ENCODE data around the gene DNAJC21. TPM values are rescaled to one million over a fixed set of nuclear protein-coding genes. Genes with fewer than 3 reads are reported as not detected.

DNAJC21 gene
- total RNA-seq, 1 donor from 2014 or later = 66.4 TPM

GRCh38 chr5:34886392-34887119 is 42.8 kb upstream of the DNAJC21 start:
- DNase-seq (ENCODE audit: low read depth) (no peak), FAIRE-seq (no peak)
- Mint-ChIP-seq H3K27ac (ENCODE audit: unreplicated experiment) (no peak overlapping the region), H3K27me3 (ENCODE audit: low read depth, unreplicated experiment) (peaks cover 5% of the 10 kb centered on the region), H3K4me1 (ENCODE audit: low read depth, unreplicated experiment) (no peaks in the 10 kb centered on the region), H3K36me3 (ENCODE audit: low read depth, unreplicated experiment) (no peaks in the 10 kb centered on the region), H3K9me3 (ENCODE audit: unreplicated experiment) (peaks cover 2% of the 10 kb centered on the region), H3K4me3 (ENCODE audit: unreplicated experiment) (no peak overlapping the region)
- H3K9me3 ChIP-seq (ENCODE audit: insufficient read depth, low read depth, low read length) = no peaks in the 10 kb centered on the region
- H3K4me1 ChIP-seq (ENCODE audit: insufficient read depth, low read length) = no peaks in the 10 kb centered on the region
- no peak overlapping the region for H2AFZ ChIP-seq (ENCODE audit: low read depth, low read length)
- H3K27me3 ChIP-seq (ENCODE audit: insufficient read depth, low read length) = no peaks in the 10 kb centered on the region
- no peak overlapping the region for H3K4me2 ChIP-seq (ENCODE audit: low read length)
- H3K79me2 ChIP-seq (ENCODE audit: insufficient read depth, low read length) = no peaks in the 10 kb centered on the region
- H4K20me1 ChIP-seq (ENCODE audit: insufficient read depth, low read length) = no peaks in the 10 kb centered on the region
- H3K36me3 ChIP-seq (ENCODE audit: insufficient read depth, low read length) = no peaks in the 10 kb centered on the region
- TF ChIP-seq EZH2 (IDR thresholded peaks at IDR 0.05; ENCODE audit: insufficient read depth, low read length) (no peak), CTCF (IDR thresholded peaks at IDR 0.05; ENCODE audit: insufficient read depth, low read depth, low read length) (no peak)
- H3K4me3 ChIP-seq (ENCODE audit: insufficient read depth, low read depth, low read length) = no peak overlapping the region
- no peak overlapping the region for H3K9ac ChIP-seq (ENCODE audit: low read length)
- no peak overlapping the region for H3K27ac ChIP-seq (ENCODE audit: low read depth, low read length)

- H3K9ac ChIP-seq (ENCODE audit: low read length) = no peak overlapping the region
- no peaks in the 10 kb centered on the region for H3K9me3 ChIP-seq (ENCODE audit: insufficient read depth, low read depth, low read length)
- no peaks in the 10 kb centered on the region for H3K27me3 ChIP-seq (ENCODE audit: insufficient read depth, low read length)
- no peak for FAIRE-seq
- H3K9me3 Mint-ChIP-seq (ENCODE audit: unreplicated experiment) = no peaks in the 10 kb centered on the region
- H3K27ac ChIP-seq (ENCODE audit: low read depth, low read length) = no peak overlapping the region
- no peaks in the 10 kb centered on the region for H3K36me3 Mint-ChIP-seq (ENCODE audit: low read depth, unreplicated experiment)
- TF ChIP-seq EZH2 (IDR thresholded peaks at IDR 0.05; ENCODE audit: insufficient read depth, low read length) = no peak
- TF ChIP-seq CTCF (IDR thresholded peaks at IDR 0.05; ENCODE audit: insufficient read depth, low read depth, low read length) = no peak
- no peak overlapping the region for H3K4me3 ChIP-seq (ENCODE audit: insufficient read depth, low read depth, low read length)
- H2AFZ ChIP-seq (ENCODE audit: low read depth, low read length) = no peak overlapping the region
- H3K79me2 ChIP-seq (ENCODE audit: insufficient read depth, low read length) = no peaks in the 10 kb centered on the region
- no peak overlapping the region for H3K27ac Mint-ChIP-seq (ENCODE audit: unreplicated experiment)
- H3K4me2 ChIP-seq (ENCODE audit: low read length) = no peak overlapping the region
- H3K4me3 Mint-ChIP-seq (ENCODE audit: unreplicated experiment) = no peak overlapping the region
- no peaks in the 10 kb centered on the region for H3K4me1 ChIP-seq (ENCODE audit: insufficient read depth, low read length)
- peaks cover 5% of the 10 kb centered on the region for H3K27me3 Mint-ChIP-seq (ENCODE audit: low read depth, unreplicated experiment)
- H4K20me1 ChIP-seq (ENCODE audit: insufficient read depth, low read length) = no peaks in the 10 kb centered on the region
- H3K36me3 ChIP-seq (ENCODE audit: insufficient read depth, low read length) = no peaks in the 10 kb centered on the region
- H3K4me1 Mint-ChIP-seq (ENCODE audit: low read depth, unreplicated experiment) = peaks cover 3% of the 10 kb centered on the region
- no peak for DNase-seq (ENCODE audit: low read depth)
These were observed 40.0 kb upstream of the DNAJC21 start for GRCh38 chr5:34889394-34889793.

- Histone ChIP-seq H4K20me1 (ENCODE audit: insufficient read depth, low read length) (no peaks in the 10 kb centered on the region), H3K36me3 (ENCODE audit: insufficient read depth, low read length) (no peaks in the 10 kb centered on the region), H3K27ac (ENCODE audit: low read depth, low read length) (no peak overlapping the region), H3K4me2 (ENCODE audit: low read length) (no peak overlapping the region), H2AFZ (ENCODE audit: low read depth, low read length) (no peak overlapping the region), H3K4me1 (ENCODE audit: insufficient read depth, low read length) (no peaks in the 10 kb centered on the region), H3K27me3 (ENCODE audit: insufficient read depth, low read length) (no peaks in the 10 kb centered on the region), H3K9me3 (ENCODE audit: insufficient read depth, low read depth, low read length) (no peaks in the 10 kb centered on the region), H3K9ac (ENCODE audit: low read length) (no peak overlapping the region), H3K79me2 (ENCODE audit: insufficient read depth, low read length) (no peaks in the 10 kb centered on the region), H3K4me3 (ENCODE audit: insufficient read depth, low read depth, low read length) (no peak overlapping the region)
- peaks cover 5% of the 10 kb centered on the region for H3K27me3 Mint-ChIP-seq (ENCODE audit: low read depth, unreplicated experiment)
- DNase-seq (ENCODE audit: low read depth) (peak; percentile 51), FAIRE-seq (peak; percentile 54)
- H3K4me3 Mint-ChIP-seq (ENCODE audit: unreplicated experiment) = no peak overlapping the region
- H3K4me1 Mint-ChIP-seq (ENCODE audit: low read depth, unreplicated experiment) = peaks cover 3% of the 10 kb centered on the region
- TF ChIP-seq EZH2 (IDR thresholded peaks at IDR 0.05; ENCODE audit: insufficient read depth, low read length) (no peak), CTCF (IDR thresholded peaks at IDR 0.05; ENCODE audit: insufficient read depth, low read depth, low read length) (no peak)
- no peaks in the 10 kb centered on the region for H3K36me3 Mint-ChIP-seq (ENCODE audit: low read depth, unreplicated experiment)
- no peak overlapping the region for H3K27ac Mint-ChIP-seq (ENCODE audit: unreplicated experiment)
- no peaks in the 10 kb centered on the region for H3K9me3 Mint-ChIP-seq (ENCODE audit: unreplicated experiment)
These were observed 37.4 kb upstream of the DNAJC21 start for GRCh38 chr5:34891981-34892380.
